Colonic mucosa (tissue), 4 donors: ENCODE results near the gene PCGF2. TPM values are rescaled to one million over a fixed set of nuclear protein-coding genes. Genes with fewer than 3 reads are reported as not detected.

Source experiments
- DNase-seq: peaks from one replicate; pipeline ENCODE4 v3.0.0-alpha.2; 2020
- H3K27ac ChIP-seq: fragments of 200-600 bp; one replicate; pipeline ENCODE4 v1.8.0; 2021
- H3K27me3 ChIP-seq: fragments of 200-600 bp; one replicate; pipeline ENCODE4 v1.8.0; 2021
- H3K36me3 ChIP-seq: fragments of 200-600 bp; one replicate; pipeline ENCODE4 v1.8.0; 2021
- H3K4me1 ChIP-seq: fragments of 200-600 bp; one replicate; pipeline ENCODE4 v1.8.0; 2021; ENCODE audit warnings: mild to moderate bottlenecking
- H3K4me3 ChIP-seq: fragments of 200-600 bp; one replicate; pipeline ENCODE4 v1.8.0; 2021
- H3K9ac ChIP-seq, 2 donors: one replicate each; pipeline ENCODE4 v1.7.0; 2013; ENCODE audit warnings: control low read depth in 2 of 2, low read depth in 2 of 2, low read length in 2 of 2
- H3K9me3 ChIP-seq: fragments of 200-600 bp; one replicate; pipeline ENCODE4 v1.8.0; 2021
- CTCF ChIP-seq: fragments of 200-600 bp; IDR thresholded peaks from one replicate; pipeline ENCODE4 v1.8.0; 2022; ENCODE audit warnings: antibody characterized with exemption, mild to moderate bottlenecking
- intact Hi-C: fragments of 100-400 bp; cut with DNase I; formaldehyde crosslinking; loops from one replicate; pipeline ENCODE4 v1.14.1; 2022
- total RNA-seq, 2 donors: library from RNA; stranded (reverse); fragmentation: NEBNext Ultra II Directional in 1 of 2; extraction: Animal tissue kit (Norgen Biotek cat#: 25700) in 1 of 2; gene quantifications; one replicate each; pipeline ENCODE4 v1.2.1, GENCODE V29; 2021
- donor health status: healthy.
- donor health status: DM: no; HTN: no; CAD: no.
- donor health status: DM: no; HTN: no; CAD: no.

Gene PCGF2
- total RNA-seq, 2 donors from 2014 or later, result 27.2 to 45.5 TPM

GRCh38 chr17:38717139-38717745, 30.9 kb downstream of the PCGF2 start:
- H3K27me3 ChIP-seq, result no peaks in the 10 kb centered on the region
- no peaks in the 10 kb centered on the region for H3K4me1 ChIP-seq
- no peak overlapping the region for H3K9ac ChIP-seq
- H3K36me3 ChIP-seq, result no peaks in the 10 kb centered on the region
- no peaks in the 10 kb centered on the region for H3K9me3 ChIP-seq
- H3K27ac ChIP-seq, result no peak overlapping the region
- no peak for TF ChIP-seq CTCF
- no peak overlapping the region for H3K4me3 ChIP-seq
- intact Hi-C loops, result no loop called here
- DNase-seq, result no peak

GRCh38 chr17:38716368-38717005, 31.6 kb downstream of the PCGF2 start:
- DNase-seq, result no peak
- H3K36me3 ChIP-seq, result no peaks in the 10 kb centered on the region
- H3K9me3 ChIP-seq, result no peaks in the 10 kb centered on the region
- H3K4me1 ChIP-seq, result no peaks in the 10 kb centered on the region
- intact Hi-C loops, result no loop called here
- TF ChIP-seq CTCF, result no peak
- no peak overlapping the region for H3K4me3 ChIP-seq
- H3K9ac ChIP-seq, result no peak overlapping the region
- no peak overlapping the region for H3K27ac ChIP-seq
- no peaks in the 10 kb centered on the region for H3K27me3 ChIP-seq

- H3K4me3 ChIP-seq, result no peak overlapping the region
- DNase-seq, result no peak
- no peak overlapping the region for H3K27ac ChIP-seq
- no peak overlapping the region for H3K9ac ChIP-seq
- no peaks in the 10 kb centered on the region for H3K9me3 ChIP-seq
- no peak for TF ChIP-seq CTCF
- no peaks in the 10 kb centered on the region for H3K36me3 ChIP-seq
- H3K27me3 ChIP-seq, result no peaks in the 10 kb centered on the region
- intact Hi-C loops, result no loop called here
- H3K4me1 ChIP-seq, result no peaks in the 10 kb centered on the region
These were observed 32.8 kb downstream of the PCGF2 start for GRCh38 chr17:38715216-38715943.

- intact Hi-C loops, result no loop called here
- DNase-seq, result no peak
- Histone ChIP-seq H3K36me3 (no peaks in the 10 kb centered on the region), H3K9me3 (no peaks in the 10 kb centered on the region), H3K4me3 (no peak overlapping the region), H3K27ac (no peak overlapping the region), H3K27me3 (no peaks in the 10 kb centered on the region), H3K4me1 (no peaks in the 10 kb centered on the region), H3K9ac (no peak overlapping the region)
- TF ChIP-seq CTCF, result no peak
These were observed 34.6 kb downstream of the PCGF2 start for GRCh38 chr17:38713456-38714075.

- no peak overlapping the region for H3K27ac ChIP-seq
- no peaks in the 10 kb centered on the region for H3K36me3 ChIP-seq
- H3K9me3 ChIP-seq, result no peaks in the 10 kb centered on the region
- DNase-seq, result no peak
- no peak overlapping the region for H3K9ac ChIP-seq
- no peaks in the 10 kb centered on the region for H3K27me3 ChIP-seq
- no peaks in the 10 kb centered on the region for H3K4me1 ChIP-seq
- intact Hi-C loops, result no loop called here
- H3K4me3 ChIP-seq, result no peak overlapping the region
- TF ChIP-seq CTCF, result no peak
These were observed 35.5 kb downstream of the PCGF2 start for GRCh38 chr17:38712593-38712992.
